Ovary (tissue), 9 donors: ENCODE measurements around the gene MYOM3. TPM values are rescaled to one million over a fixed set of nuclear protein-coding genes. Genes with fewer than 3 reads are reported as not detected.

Experiments
- DNase-seq, 5 donors: peaks; one replicate each; pipeline ENCODE4 v3.0.0-alpha.2; 2019 to 2020
- H3K27ac ChIP-seq, 2 donors: fragments of 200-600 bp; one replicate each; pipeline versions ENCODE4 v1.5.1 to v1.8.0; 2019 to 2022
- H3K27me3 ChIP-seq: fragments of 200-600 bp; one replicate; pipeline ENCODE4 v1.8.0; 2022
- H3K36me3 ChIP-seq: fragments of 200-600 bp; sonication (generic); one replicate; pipeline ENCODE4 v1.5.1; 2019
- H3K4me1 ChIP-seq: one replicate; pipeline ENCODE4 v1.8.1; 2013; ENCODE audit warnings: mild to moderate bottlenecking, moderate library complexity; ENCODE audit not compliant: insufficient read depth
- H3K4me3 ChIP-seq: fragments of 200-600 bp; sonication (generic); one replicate; pipeline ENCODE4 v1.5.1; 2017
- H3K9me3 ChIP-seq, 2 donors: fragments of 200-600 bp in 1 of 2; sonication (generic) in 1 of 2; one replicate each; pipeline versions ENCODE4 v1.5.1 to v1.8.1; 2013 to 2019; ENCODE audit warnings: mild to moderate bottlenecking in 1 of 2, moderate library complexity in 1 of 2
- EP300 ChIP-seq: sonication (generic); formaldehyde crosslinking; IDR thresholded peaks from one replicate; pipeline ENCODE4 v1.6.1; 2017; ENCODE audit warnings: antibody characterized with exemption
- POLR2A ChIP-seq: fragments of 450-650 bp; IDR thresholded peaks from one replicate; pipeline ENCODE4 v1.6.1; 2017; ENCODE audit warnings: antibody characterized with exemption, mild to moderate bottlenecking, moderate library complexity
- WGBS, 3 donors: extraction: QIAGEN DNeasy Blood & Tissue Kit in 1 of 3; methylation state at CpG; one replicate each; pipeline versions ENCODE4 v1.1.5 to v1.1.7; 2013 to 2017; 5-methylcytosine and 5-hydroxymethylcytosine counted together
- intact Hi-C, 4 donors: fragments of 100-400 bp; cut with DNase I; formaldehyde crosslinking; loops; one replicate each; pipeline versions ENCODE4 v1.11.0 to v1.15.1; 2022 to 2023
- polyA plus RNA-seq, 2 donors: library from polyadenylated mRNA; stranded (reverse); fragments of 200-250 nt in 1 of 2; fragments of 350-450 nt in 1 of 2; fragmentation: Illumina TruSeq in 1 of 2; extraction: RNeasy Lipid Tissue Mini Kit (QIAGEN cat#74804) in 1 of 2; gene quantifications; one replicate each; pipeline ENCODE4 v1.2.3, GENCODE V29; 2013 to 2014
- total RNA-seq, 7 donors: library from RNA; depleted of rRNA in 2 of 7; stranded (reverse); fragments of >200 nt in 2 of 7; fragmentation: NEBNext Ultra II Directional in 3 of 7; extraction: Animal tissue kit (Norgen Biotek cat#: 25700) in 3 of 7; gene quantifications; one replicate each; pipeline versions ENCODE4 v1.1.0 to v1.2.4, GENCODE V29; 2016 to 2023
- TF ChIP-seq, protein P1 (sequence below), 3 donors: fragments of 450-650 bp in 2 of 3; fragments of 200-600 bp in 1 of 3; IDR thresholded peaks; one replicate each; pipeline versions ENCODE4 v1.5.1 to v1.8.0; 2016 to 2022; ENCODE audit warnings: antibody characterized with exemption in 3 of 3, mild to moderate bottlenecking in 1 of 3
- donor health status: DM: no; HTN: no; CAD: no; lungs with moderate emphysema.
- donor health status: DM: no; HTN: no; CAD: no.
- donor health status: Bipolar disorder and iron deficiency.
- donor health status: DM: yes; HTN: yes; CAD: no.
- donor health status: DM: no; HTN: no; CAD: no.
- donor health status: DM: yes; HTN: yes; CAD: no.

MYOM3 gene
- total and polyA plus RNA-seq, 9 donors = 0.08 to 1.2 (median 0.27) TPM

DNA sequence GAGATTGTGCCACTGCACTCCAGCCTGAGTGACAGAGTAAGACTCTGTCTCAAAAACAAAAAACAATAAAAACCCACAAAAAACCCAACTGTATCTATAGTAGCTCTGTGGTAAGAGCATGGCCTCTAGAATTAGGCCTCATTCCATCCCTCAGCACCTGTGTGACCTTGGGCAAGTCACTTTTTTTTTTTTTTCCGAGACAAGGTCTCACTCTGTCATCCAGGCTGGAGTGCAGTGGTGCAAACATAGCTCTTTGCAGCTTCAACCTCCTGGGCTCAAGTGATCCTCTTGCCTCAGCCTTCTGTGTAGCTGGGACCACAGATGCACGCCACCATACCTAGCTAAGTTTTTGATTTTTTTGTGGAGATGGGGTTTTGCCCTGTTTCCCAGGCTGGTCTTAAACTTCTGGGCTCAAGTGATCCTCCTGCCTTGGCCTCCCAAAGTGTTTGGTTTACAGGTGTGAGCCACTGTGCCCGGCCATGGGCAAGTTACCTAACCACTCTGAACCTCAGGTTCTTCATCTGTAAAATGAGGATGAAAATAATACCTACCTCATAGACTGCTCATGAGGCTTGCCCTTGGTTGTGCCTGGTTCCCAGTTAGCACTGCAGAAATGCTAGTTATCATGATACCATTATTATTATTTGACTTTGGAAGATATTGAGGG lies 15.3 kb upstream of the MYOM3 start:
- WGBS, 3 donors = 79 to 85% (median 84%) methylated on average over 3 of the region's 3 CpGs
- intact Hi-C loops = no loop called here
- Histone ChIP-seq H3K9me3 (no peaks in the 10 kb centered on the region), H3K36me3 (no peaks in the 10 kb centered on the region), H3K27me3 (no peaks in the 10 kb centered on the region), H3K4me3 (no peak overlapping the region), H3K4me1 (no peaks in the 10 kb centered on the region), H3K27ac (no peak overlapping the region)
- DNase-seq = no peak
- TF ChIP-seq EP300 = no peak
- no peak for TF ChIP-seq POLR2A
- TF ChIP-seq, protein P1, sequence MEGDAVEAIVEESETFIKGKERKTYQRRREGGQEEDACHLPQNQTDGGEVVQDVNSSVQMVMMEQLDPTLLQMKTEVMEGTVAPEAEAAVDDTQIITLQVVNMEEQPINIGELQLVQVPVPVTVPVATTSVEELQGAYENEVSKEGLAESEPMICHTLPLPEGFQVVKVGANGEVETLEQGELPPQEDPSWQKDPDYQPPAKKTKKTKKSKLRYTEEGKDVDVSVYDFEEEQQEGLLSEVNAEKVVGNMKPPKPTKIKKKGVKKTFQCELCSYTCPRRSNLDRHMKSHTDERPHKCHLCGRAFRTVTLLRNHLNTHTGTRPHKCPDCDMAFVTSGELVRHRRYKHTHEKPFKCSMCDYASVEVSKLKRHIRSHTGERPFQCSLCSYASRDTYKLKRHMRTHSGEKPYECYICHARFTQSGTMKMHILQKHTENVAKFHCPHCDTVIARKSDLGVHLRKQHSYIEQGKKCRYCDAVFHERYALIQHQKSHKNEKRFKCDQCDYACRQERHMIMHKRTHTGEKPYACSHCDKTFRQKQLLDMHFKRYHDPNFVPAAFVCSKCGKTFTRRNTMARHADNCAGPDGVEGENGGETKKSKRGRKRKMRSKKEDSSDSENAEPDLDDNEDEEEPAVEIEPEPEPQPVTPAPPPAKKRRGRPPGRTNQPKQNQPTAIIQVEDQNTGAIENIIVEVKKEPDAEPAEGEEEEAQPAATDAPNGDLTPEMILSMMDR (IDR thresholded peaks at IDR 0.05) = no peak

DNA sequence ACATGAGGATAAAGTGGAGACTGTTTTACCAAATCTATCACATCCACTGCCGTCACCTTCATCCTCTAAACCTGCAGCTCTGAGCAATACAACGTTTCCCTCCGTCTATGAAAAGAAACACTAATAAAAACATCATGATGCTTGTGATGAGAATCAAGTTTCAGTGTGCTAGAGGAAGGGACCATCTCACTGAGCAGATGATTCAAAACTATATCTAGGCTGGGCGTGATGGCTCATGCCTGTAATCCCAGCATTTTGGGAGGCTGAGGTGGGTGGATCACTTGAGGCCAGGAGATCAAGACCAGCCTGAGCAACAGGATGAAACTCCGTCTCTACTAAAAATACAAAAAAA lies 14.7 kb upstream of the MYOM3 start:
- WGBS, 3 donors = 48 to 51% (median 50%) methylated on average over 5 of the region's 5 CpGs
- intact Hi-C loops = no loop called here
- Histone ChIP-seq H3K36me3 (no peaks in the 10 kb centered on the region), H3K9me3 (no peaks in the 10 kb centered on the region), H3K4me1 (no peaks in the 10 kb centered on the region), H3K27me3 (no peaks in the 10 kb centered on the region), H3K4me3 (no peak overlapping the region), H3K27ac (no peak overlapping the region)
- TF ChIP-seq, protein P1 (IDR thresholded peaks at IDR 0.05) = no peak
- TF ChIP-seq EP300 (no peak), POLR2A (no peak)
- no peak for DNase-seq

- intact Hi-C loops = no loop called here
- TF ChIP-seq POLR2A (no peak), EP300 (no peak)
- TF ChIP-seq, protein P1 (IDR thresholded peaks at IDR 0.05) = no peak
- H3K27ac ChIP-seq = no peak overlapping the region
- H3K4me3 ChIP-seq = no peak overlapping the region
- H3K9me3 ChIP-seq = no peaks in the 10 kb centered on the region
- no peaks in the 10 kb centered on the region for H3K4me1 ChIP-seq
- H3K27me3 ChIP-seq = no peaks in the 10 kb centered on the region
- 20 to 23% (median 21%) methylated on average over 6 of the region's 6 CpGs for WGBS, 3 donors
- DNase-seq = no peak
- H3K36me3 ChIP-seq = no peaks in the 10 kb centered on the region
Observed at GRCh38 chr1:24126018-24126671, 14.2 kb upstream of the MYOM3 start.

DNA sequence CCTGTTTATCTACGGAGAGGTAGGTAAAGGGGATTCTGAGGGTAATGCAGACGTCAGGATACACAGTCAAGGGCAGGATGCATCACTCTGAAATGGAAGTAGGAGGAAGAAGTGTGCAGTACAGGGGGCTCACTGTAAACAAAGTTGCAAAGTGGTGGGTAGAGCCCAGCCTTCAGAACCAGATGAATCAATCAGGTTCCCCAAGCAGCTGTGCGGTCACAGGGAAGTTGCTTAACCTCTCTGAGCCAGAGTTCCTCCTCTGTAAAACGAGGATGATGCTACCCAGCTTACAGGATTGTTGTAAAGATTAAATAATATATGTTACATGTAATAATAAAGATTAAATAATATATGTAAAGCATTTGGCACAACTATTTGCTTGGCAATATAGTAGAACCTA lies 13.5 kb upstream of the MYOM3 start:
- no peaks in the 10 kb centered on the region for H3K9me3 ChIP-seq
- TF ChIP-seq EP300 = no peak
- TF ChIP-seq, protein P1 (IDR thresholded peaks at IDR 0.05) = no peak
- no peak for TF ChIP-seq POLR2A
- WGBS, 3 donors = 73 to 77% (median 77%) methylated on average over 4 of the region's 4 CpGs
- no peaks in the 10 kb centered on the region for H3K4me1 ChIP-seq
- H3K27ac ChIP-seq = no peak overlapping the region
- H3K27me3 ChIP-seq = no peaks in the 10 kb centered on the region
- no peaks in the 10 kb centered on the region for H3K36me3 ChIP-seq
- H3K4me3 ChIP-seq = no peak overlapping the region
- DNase-seq = no peak
- intact Hi-C loops = no loop called here
